Measurements from ENCODE around the gene OTOA. TPM values are rescaled to one million over a fixed set of nuclear protein-coding genes. Genes with fewer than 3 reads are reported as not detected.
"Not testable (repeated sequence)": the region's sequence is repeated elsewhere in the genome, so short reads cannot be mapped to it uniquely, and the experiment has no call there.

OTOA gene
- total and polyA plus RNA-seq, 2 donors from 2014 or later: 0.13 to 0.39 TPM

DNA sequence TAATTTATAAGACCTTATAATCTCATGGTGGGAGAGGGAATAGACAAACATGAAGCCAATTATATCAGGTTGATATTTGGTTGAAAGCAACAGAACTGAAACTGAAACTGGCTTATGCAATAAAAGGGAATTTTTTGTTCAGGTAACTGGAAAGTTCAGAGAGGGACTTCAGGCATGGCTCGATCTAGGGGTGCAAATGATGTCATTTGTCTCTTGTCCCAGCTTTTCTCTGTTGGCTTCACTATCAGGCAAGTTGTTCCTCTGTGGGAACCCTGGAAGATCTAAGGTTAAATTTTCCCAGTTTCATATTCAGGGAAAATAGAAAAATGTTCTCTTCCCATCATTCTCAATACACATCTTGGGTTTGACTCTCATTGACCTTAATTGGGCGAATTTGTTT is 59.8 kb downstream of the OTOA start:
- Histone ChIP-seq H3K27me3 (ENCODE audit: control insufficient read depth, insufficient read depth, low read length) (no peaks in the 10 kb centered on the region), H3K9me3 (ENCODE audit: control insufficient read depth in 2 of 3, insufficient read depth in 1 of 3, low read length in 3 of 3) (no peaks in the 10 kb centered on the region), H3K4me1 (ENCODE audit: control insufficient read depth in 2 of 3, insufficient read depth in 2 of 3, low read depth in 1 of 3, low read length in 3 of 3) (no peaks in the 10 kb centered on the region), H3K27ac (ENCODE audit: low read depth in 2 of 2, low read length in 2 of 2) (no peak overlapping the region), H3K9ac (ENCODE audit: low read length in 3 of 3) (no peak overlapping the region), H3K4me3 (ENCODE audit: low read length in 3 of 3) (no peak overlapping the region), H3K36me3 (ENCODE audit: control insufficient read depth in 2 of 3, insufficient read depth in 3 of 3, low read length in 3 of 3) (no peaks in the 10 kb centered on the region)
- DNase-seq (no peak), FAIRE-seq (no peak)
- TF ChIP-seq, protein P1, sequence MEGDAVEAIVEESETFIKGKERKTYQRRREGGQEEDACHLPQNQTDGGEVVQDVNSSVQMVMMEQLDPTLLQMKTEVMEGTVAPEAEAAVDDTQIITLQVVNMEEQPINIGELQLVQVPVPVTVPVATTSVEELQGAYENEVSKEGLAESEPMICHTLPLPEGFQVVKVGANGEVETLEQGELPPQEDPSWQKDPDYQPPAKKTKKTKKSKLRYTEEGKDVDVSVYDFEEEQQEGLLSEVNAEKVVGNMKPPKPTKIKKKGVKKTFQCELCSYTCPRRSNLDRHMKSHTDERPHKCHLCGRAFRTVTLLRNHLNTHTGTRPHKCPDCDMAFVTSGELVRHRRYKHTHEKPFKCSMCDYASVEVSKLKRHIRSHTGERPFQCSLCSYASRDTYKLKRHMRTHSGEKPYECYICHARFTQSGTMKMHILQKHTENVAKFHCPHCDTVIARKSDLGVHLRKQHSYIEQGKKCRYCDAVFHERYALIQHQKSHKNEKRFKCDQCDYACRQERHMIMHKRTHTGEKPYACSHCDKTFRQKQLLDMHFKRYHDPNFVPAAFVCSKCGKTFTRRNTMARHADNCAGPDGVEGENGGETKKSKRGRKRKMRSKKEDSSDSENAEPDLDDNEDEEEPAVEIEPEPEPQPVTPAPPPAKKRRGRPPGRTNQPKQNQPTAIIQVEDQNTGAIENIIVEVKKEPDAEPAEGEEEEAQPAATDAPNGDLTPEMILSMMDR (IDR thresholded peaks at IDR 0.05; ENCODE audit: borderline replicate concordance, extremely low read depth, insufficient read depth): no peak
- intact Hi-C loops (cut with DNase I): no loop called here

DNA sequence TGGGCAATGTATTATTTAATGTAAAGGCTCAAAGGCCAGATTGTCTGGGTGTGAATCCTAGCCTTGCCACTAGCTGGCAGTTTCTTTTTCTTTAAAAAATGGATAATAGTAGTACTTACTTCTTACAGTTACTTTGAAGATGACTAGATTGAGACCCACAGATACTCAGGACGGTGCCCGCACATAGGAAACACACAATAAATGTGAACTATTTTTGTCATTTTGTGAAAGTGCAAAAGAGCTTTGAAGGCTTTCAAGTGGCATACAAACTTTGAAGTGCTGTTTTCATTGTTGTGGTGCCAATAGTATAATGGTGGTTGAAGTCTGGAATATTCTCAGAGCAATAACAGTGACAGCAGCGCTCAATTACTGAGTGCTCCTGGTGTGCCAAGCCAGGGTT is 63.6 kb downstream of the OTOA start:
- Histone ChIP-seq H3K27me3 (ENCODE audit: control insufficient read depth, insufficient read depth, low read length) (no peaks in the 10 kb centered on the region), H3K9ac (ENCODE audit: low read length in 3 of 3) (no peak overlapping the region), H3K27ac (ENCODE audit: low read depth in 2 of 2, low read length in 2 of 2) (no peak overlapping the region), H3K9me3 (ENCODE audit: control insufficient read depth in 2 of 3, insufficient read depth in 1 of 3, low read length in 3 of 3) (no peaks in the 10 kb centered on the region), H3K36me3 (ENCODE audit: control insufficient read depth in 2 of 3, insufficient read depth in 3 of 3, low read length in 3 of 3) (no peaks in the 10 kb centered on the region), H3K4me1 (ENCODE audit: control insufficient read depth in 2 of 3, insufficient read depth in 2 of 3, low read depth in 1 of 3, low read length in 3 of 3) (no peaks in the 10 kb centered on the region), H3K4me3 (ENCODE audit: low read length in 3 of 3) (no peak overlapping the region)
- intact Hi-C loops (cut with DNase I): no loop called here
- FAIRE-seq: no peak
- TF ChIP-seq, protein P1 (IDR thresholded peaks at IDR 0.05; ENCODE audit: borderline replicate concordance, extremely low read depth, insufficient read depth): no peak
- DNase-seq: no peak

DNA sequence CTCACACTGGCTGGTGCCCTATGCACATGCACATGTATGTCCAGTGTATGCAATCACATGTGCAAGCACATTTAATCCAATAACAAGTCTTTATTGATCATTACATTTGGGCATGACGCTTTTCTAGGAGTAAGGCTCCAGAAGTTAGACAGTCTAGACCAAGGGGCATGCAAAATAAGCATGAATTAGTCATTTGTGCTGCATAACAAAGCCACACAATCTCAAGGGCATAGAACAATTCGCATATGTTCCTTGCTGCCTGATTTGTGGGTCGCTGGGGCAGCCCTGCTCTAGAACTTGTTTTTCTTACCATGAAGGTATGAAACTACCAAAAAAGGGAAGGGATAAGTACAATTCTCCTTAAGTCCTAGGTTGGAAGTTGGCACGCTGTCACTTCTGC is 67.5 kb downstream of the OTOA start:
- DNase-seq; H3K27ac ChIP-seq (ENCODE audit: low read depth in 2 of 2, low read length in 2 of 2); intact Hi-C loops (cut with DNase I); H3K4me1 ChIP-seq (ENCODE audit: control insufficient read depth in 2 of 3, insufficient read depth in 2 of 3, low read depth in 1 of 3, low read length in 3 of 3); H3K9ac ChIP-seq (ENCODE audit: low read length in 3 of 3); H3K4me3 ChIP-seq (ENCODE audit: low read length in 3 of 3); H3K27me3 ChIP-seq (ENCODE audit: control insufficient read depth, insufficient read depth, low read length); H3K36me3 ChIP-seq (ENCODE audit: control insufficient read depth in 2 of 3, insufficient read depth in 3 of 3, low read length in 3 of 3); FAIRE-seq; H3K9me3 ChIP-seq (ENCODE audit: control insufficient read depth in 2 of 3, insufficient read depth in 1 of 3, low read length in 3 of 3): not testable (repeated sequence)

DNA sequence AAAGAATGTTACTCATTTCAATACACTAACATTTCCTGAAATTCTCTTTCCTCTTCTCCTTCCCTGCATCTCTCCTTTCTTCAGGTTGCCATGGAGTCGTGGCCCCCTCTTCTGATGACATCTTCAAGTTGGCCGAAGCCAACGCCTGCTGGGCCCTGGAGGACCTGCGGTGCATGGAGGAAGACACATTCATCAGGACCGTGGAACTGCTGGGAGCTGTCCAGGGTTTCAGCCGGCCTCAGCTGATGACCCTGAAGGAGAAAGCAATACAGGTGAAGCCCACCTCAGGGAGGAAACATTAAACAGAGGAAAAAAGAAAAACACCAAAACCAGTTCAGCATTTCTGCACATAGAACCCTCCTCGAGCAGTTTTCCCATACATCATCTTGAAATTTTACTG is 76.9 kb downstream of the OTOA start:
- H3K27me3 ChIP-seq (ENCODE audit: control insufficient read depth, insufficient read depth, low read length); DNase-seq; FAIRE-seq; H3K9ac ChIP-seq (ENCODE audit: low read length in 3 of 3); intact Hi-C loops (cut with DNase I); H3K4me3 ChIP-seq (ENCODE audit: low read length in 3 of 3); H3K36me3 ChIP-seq (ENCODE audit: control insufficient read depth in 2 of 3, insufficient read depth in 3 of 3, low read length in 3 of 3); H3K27ac ChIP-seq (ENCODE audit: low read depth in 2 of 2, low read length in 2 of 2); H3K9me3 ChIP-seq (ENCODE audit: control insufficient read depth in 2 of 3, insufficient read depth in 1 of 3, low read length in 3 of 3); H3K4me1 ChIP-seq (ENCODE audit: control insufficient read depth in 2 of 3, insufficient read depth in 2 of 3, low read depth in 1 of 3, low read length in 3 of 3): not testable (repeated sequence)

DNA sequence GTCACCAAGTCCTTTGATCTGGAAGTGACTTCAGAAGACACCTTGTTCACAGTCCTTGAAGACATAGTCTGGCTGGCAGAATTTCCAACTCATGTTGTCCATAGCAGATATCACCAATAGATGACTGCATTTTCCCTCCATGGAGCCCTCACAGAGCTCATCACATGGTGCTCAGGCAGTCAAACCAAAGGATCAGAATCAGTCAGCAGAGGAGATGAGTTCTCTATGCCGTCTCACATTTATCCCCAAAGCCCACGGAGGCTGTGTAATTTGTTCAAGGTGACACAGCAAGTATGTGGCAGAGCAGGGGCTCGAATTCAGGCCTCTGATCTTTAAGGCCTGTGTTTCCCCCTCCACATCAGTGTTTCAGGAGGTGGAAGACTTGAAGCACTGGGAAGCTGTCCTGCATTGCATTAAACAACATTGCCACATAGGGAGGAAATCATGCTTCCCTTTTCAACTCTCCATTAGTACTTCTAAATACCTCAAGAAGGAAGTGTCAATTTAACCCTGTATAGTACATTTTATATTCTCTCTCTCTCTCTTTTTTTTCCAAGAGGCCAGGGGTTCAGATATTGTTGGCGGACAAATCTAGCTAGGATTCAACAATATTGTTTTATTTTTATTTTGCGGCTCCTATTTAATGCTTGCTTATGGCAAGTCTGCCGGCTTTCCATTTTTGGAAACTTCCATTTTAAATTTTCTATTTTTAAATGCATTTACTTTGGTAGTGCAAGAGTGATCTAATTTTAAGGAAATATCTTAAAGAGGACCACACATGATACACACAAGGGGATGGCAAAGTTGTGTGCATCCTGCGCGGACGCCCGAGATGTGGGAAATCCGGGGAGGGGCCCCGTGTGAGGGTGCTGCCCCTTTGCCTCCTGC is 92.7 kb downstream of the OTOA start:
- H3K27ac ChIP-seq (ENCODE audit: low read depth in 2 of 2, low read length in 2 of 2); H3K9me3 ChIP-seq (ENCODE audit: control insufficient read depth in 2 of 3, insufficient read depth in 1 of 3, low read length in 3 of 3); H3K9ac ChIP-seq (ENCODE audit: low read length in 3 of 3); DNase-seq; intact Hi-C loops (cut with DNase I); H3K27me3 ChIP-seq (ENCODE audit: control insufficient read depth, insufficient read depth, low read length); H3K36me3 ChIP-seq (ENCODE audit: control insufficient read depth in 2 of 3, insufficient read depth in 3 of 3, low read length in 3 of 3); FAIRE-seq; H3K4me3 ChIP-seq (ENCODE audit: low read length in 3 of 3); H3K4me1 ChIP-seq (ENCODE audit: control insufficient read depth in 2 of 3, insufficient read depth in 2 of 3, low read depth in 1 of 3, low read length in 3 of 3): not testable (repeated sequence)

DNA sequence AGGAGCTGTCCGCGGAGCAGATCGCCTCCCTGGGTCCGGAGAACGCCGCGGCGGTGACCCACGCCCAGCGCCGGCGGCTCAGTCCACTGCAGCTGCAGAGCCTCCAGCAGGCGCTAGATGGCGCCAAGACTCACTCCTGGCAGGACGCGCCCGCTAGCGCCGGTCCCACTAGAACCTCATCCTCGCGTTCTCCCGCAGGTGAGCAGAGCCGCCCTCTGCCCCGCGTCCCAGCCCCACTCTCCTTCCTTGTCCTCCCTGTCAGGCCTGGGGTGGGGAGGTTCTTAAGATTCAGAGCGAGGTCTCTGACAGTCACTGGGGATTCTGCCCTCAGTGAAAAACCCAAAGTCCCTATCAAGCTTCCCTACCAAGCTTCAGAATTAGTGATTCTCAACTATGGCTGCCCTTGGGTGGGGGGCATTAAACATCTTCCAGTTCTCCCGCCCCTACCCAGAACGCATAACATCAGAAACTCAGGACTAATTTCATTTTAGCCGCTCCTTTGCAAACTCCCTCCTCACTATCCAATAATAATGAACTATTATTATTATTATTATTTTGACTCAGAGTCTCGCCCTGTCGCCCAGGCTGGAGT is 93.4 kb downstream of the OTOA start:
- H3K9ac ChIP-seq (ENCODE audit: low read length in 3 of 3); H3K4me3 ChIP-seq (ENCODE audit: low read length in 3 of 3); FAIRE-seq; DNase-seq; intact Hi-C loops (cut with DNase I); H3K36me3 ChIP-seq (ENCODE audit: control insufficient read depth in 2 of 3, insufficient read depth in 3 of 3, low read length in 3 of 3); H3K27me3 ChIP-seq (ENCODE audit: control insufficient read depth, insufficient read depth, low read length); H3K27ac ChIP-seq (ENCODE audit: low read depth in 2 of 2, low read length in 2 of 2); H3K4me1 ChIP-seq (ENCODE audit: control insufficient read depth in 2 of 3, insufficient read depth in 2 of 3, low read depth in 1 of 3, low read length in 3 of 3); H3K9me3 ChIP-seq (ENCODE audit: control insufficient read depth in 2 of 3, insufficient read depth in 1 of 3, low read length in 3 of 3): not testable (repeated sequence)

DNA sequence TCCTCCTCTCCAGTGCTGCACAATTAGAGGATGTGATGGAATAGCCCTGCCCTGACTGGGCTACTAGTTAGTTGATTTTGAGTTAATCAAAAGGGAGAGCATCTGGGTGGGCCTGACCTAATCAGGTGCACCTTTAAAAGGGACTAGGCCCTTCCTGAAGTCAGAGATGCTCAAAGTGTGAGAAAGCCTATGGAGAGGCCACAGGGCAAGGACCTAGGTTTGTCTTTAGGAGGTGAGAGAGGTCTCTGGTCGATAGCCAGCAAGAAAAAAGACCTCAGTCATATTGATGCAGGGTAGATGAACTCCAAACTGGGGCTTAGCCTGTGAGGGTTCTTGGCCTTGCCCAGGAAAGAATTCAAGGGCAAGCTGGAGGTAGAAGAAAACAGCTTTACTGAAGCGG is 104.5 kb downstream of the OTOA start:
- FAIRE-seq; H3K4me3 ChIP-seq (ENCODE audit: low read length in 3 of 3); H3K27me3 ChIP-seq (ENCODE audit: control insufficient read depth, insufficient read depth, low read length); H3K9me3 ChIP-seq (ENCODE audit: control insufficient read depth in 2 of 3, insufficient read depth in 1 of 3, low read length in 3 of 3); H3K36me3 ChIP-seq (ENCODE audit: control insufficient read depth in 2 of 3, insufficient read depth in 3 of 3, low read length in 3 of 3); DNase-seq; H3K4me1 ChIP-seq (ENCODE audit: control insufficient read depth in 2 of 3, insufficient read depth in 2 of 3, low read depth in 1 of 3, low read length in 3 of 3); H3K27ac ChIP-seq (ENCODE audit: low read depth in 2 of 2, low read length in 2 of 2); intact Hi-C loops (cut with DNase I); H3K9ac ChIP-seq (ENCODE audit: low read length in 3 of 3): not testable (repeated sequence)

Data from kidney (tissue), 14 donors.